IMR-90 (cell line): ENCODE measurements around the gene SLC1A1.

ENCODE experiments used
- BHLHE40 ChIP-seq: fragments of 150-350 bp; IDR thresholded peaks from 2 replicates; pipeline ENCODE4 v1.6.1; 2016; ENCODE audit warnings: mild to moderate bottlenecking, low read depth, low read length
- CEBPB ChIP-seq: IDR thresholded peaks from 2 replicates; pipeline ENCODE4 v1.6.1; 2012; ENCODE audit warnings: low read depth, low read length, improper control_type of control experiment
- CHD1 ChIP-seq: IDR thresholded peaks from 2 replicates; pipeline ENCODE4 v1.6.1; 2012; ENCODE audit warnings: low read depth, low read length, improper control_type of control experiment
- CTCF ChIP-seq: conservative IDR thresholded peaks from 2 replicates; pipeline ENCODE4 v1.5.1; 2012; ENCODE audit warnings: mild to moderate bottlenecking, low read depth, low read length, improper control_type of control experiment
- FOS ChIP-seq: fragments of 150-350 bp; IDR thresholded peaks from 2 replicates; pipeline ENCODE4 v1.6.1; 2016; ENCODE audit warnings: low read depth, low read length
- MAFK ChIP-seq: IDR thresholded peaks from 2 replicates; pipeline ENCODE4 v1.6.1; 2012; ENCODE audit warnings: low read depth, low read length, improper control_type of control experiment
- MXI1 ChIP-seq: IDR thresholded peaks from 2 replicates; pipeline ENCODE4 v1.6.1; 2012; ENCODE audit warnings: low read depth, mild to moderate bottlenecking, low read length, moderate library complexity, borderline replicate concordance
- NFE2L2 ChIP-seq: fragments of 150-350 bp; IDR thresholded peaks from 2 replicates; pipeline ENCODE4 v1.6.1; 2016; ENCODE audit warnings: low read depth, mild to moderate bottlenecking, low read length
- POLR2A ChIP-seq: IDR thresholded peaks from 2 replicates; pipeline ENCODE4 v1.6.1; 2012; ENCODE audit warnings: mild to moderate bottlenecking, low read depth, low read length
- RAD21 ChIP-seq: IDR thresholded peaks from 2 replicates; pipeline ENCODE4 v1.6.1; 2012; ENCODE audit warnings: low read length, improper control_type of control experiment
- RCOR1 ChIP-seq: IDR thresholded peaks from 2 replicates; pipeline ENCODE4 v1.6.1; 2012; ENCODE audit warnings: mild to moderate bottlenecking, low read length, improper control_type of control experiment; ENCODE audit not compliant: insufficient replicate concordance
- RFX5 ChIP-seq: IDR thresholded peaks from 2 replicates; pipeline ENCODE4 v1.8.0; 2012; ENCODE audit warnings: low read depth, mild to moderate bottlenecking, low read length, moderate library complexity
- SMC3 ChIP-seq: fragments of 150-350 bp; IDR thresholded peaks from 2 replicates; pipeline ENCODE4 v1.6.1; 2016; ENCODE audit warnings: low read depth, mild to moderate bottlenecking, antibody characterized with exemption, low read length, moderate library complexity
- USF2 ChIP-seq: fragments of 150-350 bp; IDR thresholded peaks from 2 replicates; pipeline ENCODE4 v1.6.1; 2017; ENCODE audit warnings: mild to moderate bottlenecking, antibody characterized with exemption, low read length, low read depth

- TF ChIP-seq CTCF (no peak), RAD21 (no peak), POLR2A (no peak), USF2 (no peak), MAFK (no peak), FOS (no peak), RCOR1 (no peak), MXI1 (no peak), NFE2L2 (no peak), CHD1 (no peak), RFX5 (no peak), SMC3 (no peak), BHLHE40 (no peak), CEBPB (no peak)
These were observed 16.2 kb downstream of the SLC1A1 start for GRCh38 chr9:4506490-4506889.
